ENCODE results near the gene PHYHIPL. TPM values are rescaled to one million over a fixed set of nuclear protein-coding genes. Genes with fewer than 3 reads are reported as not detected.

The PHYHIPL gene
- total and polyA plus RNA-seq, 4 donors, result 1.3 to 3.0 (median 2.0) TPM

- Histone ChIP-seq H3K27me3 (ENCODE audit: control insufficient read depth in 4 of 4, insufficient read depth in 4 of 4, low read length in 3 of 4) (no peaks in the 10 kb centered on the region), H3K9ac (ENCODE audit: low read depth in 1 of 2, low read length in 2 of 2) (no peak overlapping the region), H3K27ac (ENCODE audit: low read depth in 1 of 2, low read length in 2 of 2) (no peak overlapping the region), H3K4me3 (ENCODE audit: low read depth in 1 of 3, low read length in 3 of 3) (no peak overlapping the region), H3K36me3 (ENCODE audit: control insufficient read depth in 4 of 4, insufficient read depth in 3 of 4, low read depth in 1 of 4, low read length in 3 of 4) (no peaks in the 10 kb centered on the region), H3K9me3 (ENCODE audit: control insufficient read depth in 4 of 4, low read length in 3 of 4) (no peaks in the 10 kb centered on the region), H3K4me1 (ENCODE audit: control insufficient read depth in 4 of 4, insufficient read depth in 4 of 4, low read length in 3 of 4) (no peaks in the 10 kb centered on the region)
- TF ChIP-seq TAF1 (conservative IDR thresholded peaks at IDR 0.05) (no peak), FOXA2 (IDR thresholded peaks at IDR 0.05) (no peak), JUND (IDR thresholded peaks at IDR 0.05) (no peak), EGR1 (IDR thresholded peaks at IDR 0.05; ENCODE audit: low read depth in 2 of 2) (no peak), NR2F2 (IDR thresholded peaks at IDR 0.05) (no peak), RXRA (IDR thresholded peaks at IDR 0.05) (no peak), GABPA (IDR thresholded peaks at IDR 0.05 in 1 of 2, conservative IDR thresholded peaks at IDR 0.05 in 1 of 2) (no peak), RAD21 (IDR thresholded peaks at IDR 0.05) (no peak), REST (IDR thresholded peaks at IDR 0.05) (no peak), MAX (IDR thresholded peaks at IDR 0.05) (no peak), HNF4G (IDR thresholded peaks at IDR 0.05) (no peak), ATF3 (IDR thresholded peaks at IDR 0.05) (no peak), HNF4A (conservative IDR thresholded peaks at IDR 0.05) (no peak), FOXA1 (IDR thresholded peaks at IDR 0.05) (no peak), SP1 (IDR thresholded peaks at IDR 0.05) (no peak), ZBTB33 (IDR thresholded peaks at IDR 0.05) (no peak)
- 96% methylated on average over 2 of the region's 2 CpGs for WGBS
- DNase-seq (ENCODE audit: low spot score), result no peak
Observed at GRCh38 chr10:59212301-59212798, 35.9 kb downstream of the PHYHIPL start.

GRCh38 chr10:59214160-59214559, 37.7 kb downstream of the PHYHIPL start:
- no peak for DNase-seq (ENCODE audit: low spot score)
- Histone ChIP-seq H3K9ac (ENCODE audit: low read depth in 1 of 2, low read length in 2 of 2) (no peak overlapping the region), H3K4me1 (ENCODE audit: control insufficient read depth in 4 of 4, insufficient read depth in 4 of 4, low read length in 3 of 4) (no peaks in the 10 kb centered on the region), H3K9me3 (ENCODE audit: control insufficient read depth in 4 of 4, low read length in 3 of 4) (no peaks in the 10 kb centered on the region), H3K4me3 (ENCODE audit: low read depth in 1 of 3, low read length in 3 of 3) (no peak overlapping the region), H3K27ac (ENCODE audit: low read depth in 1 of 2, low read length in 2 of 2) (no peak overlapping the region), H3K36me3 (ENCODE audit: control insufficient read depth in 4 of 4, insufficient read depth in 3 of 4, low read depth in 1 of 4, low read length in 3 of 4) (no peaks in the 10 kb centered on the region), H3K27me3 (ENCODE audit: control insufficient read depth in 4 of 4, insufficient read depth in 4 of 4, low read length in 3 of 4) (no peaks in the 10 kb centered on the region)
- 94% methylated on average over 1 of the region's 1 CpG for WGBS
- TF ChIP-seq FOXA2 (IDR thresholded peaks at IDR 0.05) (no peak), YY1 (IDR thresholded peaks at IDR 0.05) (no peak), GABPA (IDR thresholded peaks at IDR 0.05 in 1 of 2, conservative IDR thresholded peaks at IDR 0.05 in 1 of 2) (no peak), NR2F2 (IDR thresholded peaks at IDR 0.05) (no peak), ZBTB33 (IDR thresholded peaks at IDR 0.05) (no peak), EGR1 (IDR thresholded peaks at IDR 0.05; ENCODE audit: low read depth in 2 of 2) (no peak), ATF3 (IDR thresholded peaks at IDR 0.05) (no peak), RAD21 (IDR thresholded peaks at IDR 0.05) (no peak), CTCF (IDR thresholded peaks at IDR 0.05; ENCODE audit: low read depth, low read length, missing input control) (no peak), REST (IDR thresholded peaks at IDR 0.05) (no peak), HNF4G (IDR thresholded peaks at IDR 0.05) (no peak)
